Epithelial cell of esophagus (primary cell): ENCODE data around the gene KCNS1.

Experiments used
- DNase-seq: peaks from one replicate; pipeline ENCODE4 v3.0.0; 2010; ENCODE audit warnings: low read depth
- H3K4me3 ChIP-seq: 2 replicates; pipeline ENCODE4 v1.5.1; 2011; ENCODE audit warnings: mild to moderate bottlenecking, low read length, control low read depth
- CTCF ChIP-seq: IDR thresholded peaks from 2 replicates; pipeline ENCODE4 v1.5.1; 2011; ENCODE audit warnings: low read depth, mild to moderate bottlenecking, low read length, control low read depth, inconsistent platforms; ENCODE audit not compliant: insufficient read depth; ENCODE audit errors: missing control alignments

The KCNS1 gene

GRCh38 chr20:45110301-45110700 lies 9.4 kb upstream of the KCNS1 start:
- TF ChIP-seq CTCF: no peak
- no peak for DNase-seq
- no peak overlapping the region for H3K4me3 ChIP-seq

DNA sequence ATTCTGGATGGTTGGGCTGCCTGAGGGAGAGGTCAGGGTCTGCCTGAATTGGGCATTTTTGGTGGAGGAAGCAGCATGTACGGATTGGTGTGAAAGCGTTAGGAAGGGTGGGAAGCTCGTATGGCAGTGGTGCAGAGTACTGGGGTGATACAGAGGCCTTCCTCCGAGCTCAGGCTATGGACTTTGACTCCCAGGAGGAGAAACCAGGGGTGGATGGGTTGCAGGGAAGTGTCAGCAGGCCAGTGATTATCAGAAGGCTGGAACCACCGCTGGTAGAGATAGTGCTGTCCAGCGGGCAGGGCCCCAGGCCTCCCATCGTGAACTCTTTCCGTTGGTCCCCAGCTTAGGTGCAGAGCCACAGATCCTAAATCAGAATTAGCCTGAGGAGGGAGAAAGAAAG lies 8.7 kb upstream of the KCNS1 start:
- no peak for TF ChIP-seq CTCF
- H3K4me3 ChIP-seq: no peak overlapping the region
- no peak for DNase-seq

GRCh38 chr20:45105317-45105716 lies 4.4 kb upstream of the KCNS1 start:
- TF ChIP-seq CTCF: no peak
- H3K4me3 ChIP-seq: no peak overlapping the region
- DNase-seq: no peak

- peak; percentile 92 for DNase-seq
- TF ChIP-seq CTCF: no peak
- H3K4me3 ChIP-seq: no peak overlapping the region
These were observed 3.9 kb upstream of the KCNS1 start for GRCh38 chr20:45104786-45105185.

- no peak for TF ChIP-seq CTCF
- no peak for DNase-seq
- no peak overlapping the region for H3K4me3 ChIP-seq
These were observed 2.1 kb upstream of the KCNS1 start for GRCh38 chr20:45103072-45103471.

GRCh38 chr20:45101333-45101850 lies 465 bp upstream of the KCNS1 start:
- H3K4me3 ChIP-seq: no peak overlapping the region
- no peak for TF ChIP-seq CTCF
- DNase-seq: peak; percentile 23

GRCh38 chr20:45098103-45098773 lies 2.7 kb downstream of the KCNS1 start:
- H3K4me3 ChIP-seq: peak overlapping the region; percentile 10
- TF ChIP-seq CTCF: peak; percentile 38
- peak; percentile 61 for DNase-seq
